Measurements from ENCODE around the gene GLRX2.

DNA sequence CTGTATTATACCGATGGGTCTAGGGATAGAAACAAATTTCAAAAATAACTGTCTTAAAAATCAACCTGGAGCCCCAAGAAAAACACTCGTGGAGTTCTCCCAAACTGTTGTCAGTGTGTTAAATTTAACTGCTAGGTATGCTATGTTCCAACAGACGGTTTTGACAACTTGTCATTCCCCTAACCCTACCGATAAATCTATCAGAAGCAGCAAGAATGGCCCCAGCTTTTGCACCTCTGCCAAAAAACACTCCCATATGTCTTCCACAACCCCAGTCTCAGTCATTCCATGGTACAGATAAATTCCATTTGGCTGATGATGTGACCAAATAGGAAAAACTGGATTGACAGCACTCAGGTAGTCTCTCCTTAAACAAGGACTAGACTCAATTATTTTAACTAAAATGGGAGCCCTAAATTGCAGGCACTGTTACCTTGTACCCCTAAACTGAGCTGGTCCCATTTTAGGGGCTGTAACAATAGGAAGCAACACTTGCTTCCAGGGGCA lies 51.0 kb downstream of the GLRX2 start:
- TF ChIP-seq, protein P1, sequence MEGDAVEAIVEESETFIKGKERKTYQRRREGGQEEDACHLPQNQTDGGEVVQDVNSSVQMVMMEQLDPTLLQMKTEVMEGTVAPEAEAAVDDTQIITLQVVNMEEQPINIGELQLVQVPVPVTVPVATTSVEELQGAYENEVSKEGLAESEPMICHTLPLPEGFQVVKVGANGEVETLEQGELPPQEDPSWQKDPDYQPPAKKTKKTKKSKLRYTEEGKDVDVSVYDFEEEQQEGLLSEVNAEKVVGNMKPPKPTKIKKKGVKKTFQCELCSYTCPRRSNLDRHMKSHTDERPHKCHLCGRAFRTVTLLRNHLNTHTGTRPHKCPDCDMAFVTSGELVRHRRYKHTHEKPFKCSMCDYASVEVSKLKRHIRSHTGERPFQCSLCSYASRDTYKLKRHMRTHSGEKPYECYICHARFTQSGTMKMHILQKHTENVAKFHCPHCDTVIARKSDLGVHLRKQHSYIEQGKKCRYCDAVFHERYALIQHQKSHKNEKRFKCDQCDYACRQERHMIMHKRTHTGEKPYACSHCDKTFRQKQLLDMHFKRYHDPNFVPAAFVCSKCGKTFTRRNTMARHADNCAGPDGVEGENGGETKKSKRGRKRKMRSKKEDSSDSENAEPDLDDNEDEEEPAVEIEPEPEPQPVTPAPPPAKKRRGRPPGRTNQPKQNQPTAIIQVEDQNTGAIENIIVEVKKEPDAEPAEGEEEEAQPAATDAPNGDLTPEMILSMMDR (IDR thresholded peaks at IDR 0.05; ENCODE audit: low read depth, low read length, missing input control): no peak
- TF ChIP-seq EGR1 (IDR thresholded peaks at IDR 0.05; ENCODE audit: low read depth in 2 of 2) (no peak), SP1 (IDR thresholded peaks at IDR 0.05) (no peak), YY1 (IDR thresholded peaks at IDR 0.05) (no peak), RAD21 (IDR thresholded peaks at IDR 0.05) (no peak), NR2F2 (IDR thresholded peaks at IDR 0.05) (no peak), GABPA (IDR thresholded peaks at IDR 0.05 in 1 of 2, conservative IDR thresholded peaks at IDR 0.05 in 1 of 2) (no peak), TAF1 (conservative IDR thresholded peaks at IDR 0.05) (no peak), REST (IDR thresholded peaks at IDR 0.05) (no peak), RXRA (IDR thresholded peaks at IDR 0.05) (no peak), FOXA1 (IDR thresholded peaks at IDR 0.05) (no peak)
- TF ChIP-seq, protein P2, sequence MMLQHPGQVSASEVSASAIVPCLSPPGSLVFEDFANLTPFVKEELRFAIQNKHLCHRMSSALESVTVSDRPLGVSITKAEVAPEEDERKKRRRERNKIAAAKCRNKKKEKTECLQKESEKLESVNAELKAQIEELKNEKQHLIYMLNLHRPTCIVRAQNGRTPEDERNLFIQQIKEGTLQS (IDR thresholded peaks at IDR 0.05): no peak
- TF ChIP-seq, protein P3, sequence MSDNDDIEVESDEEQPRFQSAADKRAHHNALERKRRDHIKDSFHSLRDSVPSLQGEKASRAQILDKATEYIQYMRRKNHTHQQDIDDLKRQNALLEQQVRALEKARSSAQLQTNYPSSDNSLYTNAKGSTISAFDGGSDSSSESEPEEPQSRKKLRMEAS (IDR thresholded peaks at IDR 0.05): no peak

All from liver (tissue), 3 donors.